Midbrain (tissue), 1 donor: ENCODE measurements around the gene DZANK1.
"Not testable (repeated sequence)": the region's sequence is repeated elsewhere in the genome, so short reads cannot be mapped to it uniquely, and the experiment has no call there.

Experiments used
- DNase-seq: peaks from one replicate; lab custom pipeline; 2025; lab: John Stamatoyannopoulos, UW

DZANK1 gene

GRCh38 chr20:18436847-18437246, 30.0 kb downstream of the DZANK1 start:
- DNase-seq = no peak

GRCh38 chr20:18431206-18431605, 35.6 kb downstream of the DZANK1 start:
- no peak for DNase-seq

GRCh38 chr20:18430172-18430826, 36.5 kb downstream of the DZANK1 start:
- DNase-seq = no peak

DNA sequence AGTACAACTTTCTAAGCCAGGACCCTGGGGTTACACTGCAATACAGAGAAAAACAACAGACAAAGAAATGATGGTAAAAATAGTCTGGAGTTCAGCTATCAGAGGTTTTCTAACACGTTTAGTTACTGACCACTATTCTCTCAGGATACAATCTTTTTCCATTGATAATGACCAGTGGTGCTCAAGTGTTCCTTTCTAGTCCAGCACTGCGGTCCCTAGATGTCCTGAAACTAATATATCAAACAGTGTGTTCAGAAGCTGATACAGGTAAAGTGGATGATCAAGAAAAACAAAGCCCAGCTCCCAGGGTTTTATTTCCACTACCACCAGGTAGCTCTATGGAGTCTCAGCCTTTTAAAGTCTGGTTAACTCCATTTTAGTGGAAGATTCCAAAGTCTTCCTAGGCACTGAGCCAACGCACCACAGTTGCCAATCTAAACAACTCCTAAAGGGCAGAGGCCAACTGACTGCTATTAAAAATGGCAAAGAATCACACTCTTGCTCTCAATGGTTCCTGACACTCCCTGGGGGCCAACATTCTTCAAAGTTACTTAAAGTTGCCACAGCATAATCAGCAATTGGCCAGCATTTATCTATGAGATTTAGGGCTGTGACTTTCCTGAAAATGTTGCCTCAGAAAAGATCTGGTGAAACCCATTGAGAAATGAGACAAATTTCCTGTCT, 38.2 kb downstream of the DZANK1 start:
- DNase-seq = no peak

DNA sequence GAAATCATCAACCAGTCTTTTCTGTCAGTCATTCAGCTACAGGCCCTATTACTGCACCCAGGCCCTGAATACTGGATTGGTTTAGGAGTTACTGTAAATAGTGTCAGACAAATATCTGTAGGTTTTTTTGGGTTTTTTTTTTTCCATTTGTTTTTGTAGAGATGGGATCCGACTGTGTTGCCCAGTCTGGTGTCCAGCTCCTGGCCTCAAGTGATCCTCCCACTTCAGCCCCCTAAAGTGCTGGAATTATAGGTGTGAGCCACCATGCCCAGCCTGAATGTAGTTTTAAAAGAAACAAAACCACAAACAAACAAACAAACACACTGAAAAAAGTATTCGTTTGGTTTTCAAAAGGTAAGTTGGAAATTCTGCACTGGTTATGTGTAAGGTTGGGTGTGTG, 39.6 kb downstream of the DZANK1 start:
- no peak for DNase-seq

GRCh38 chr20:18421608-18422007, 45.2 kb downstream of the DZANK1 start:
- no peak for DNase-seq

GRCh38 chr20:18416486-18416885, 50.3 kb downstream of the DZANK1 start:
- DNase-seq = no peak

DNA sequence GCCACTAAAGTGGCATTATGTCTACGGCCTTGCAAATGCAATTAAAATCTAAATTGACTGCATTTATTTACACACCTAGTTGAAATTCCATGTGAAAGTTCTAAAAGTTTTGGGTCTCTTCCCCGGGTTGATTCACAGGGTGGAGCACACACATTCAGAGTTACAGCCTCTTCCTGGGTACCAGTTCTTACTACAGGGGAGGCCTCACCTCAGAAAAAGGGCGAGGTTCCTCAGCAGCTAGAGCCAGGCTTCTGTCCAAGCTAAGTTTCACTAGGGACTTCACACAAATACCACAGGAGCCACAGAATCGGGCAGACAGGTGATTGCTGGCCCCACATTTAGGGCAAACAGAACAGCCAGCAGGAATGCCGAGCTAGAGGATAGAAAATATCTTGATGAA, 52.7 kb downstream of the DZANK1 start:
- no peak for DNase-seq

DNA sequence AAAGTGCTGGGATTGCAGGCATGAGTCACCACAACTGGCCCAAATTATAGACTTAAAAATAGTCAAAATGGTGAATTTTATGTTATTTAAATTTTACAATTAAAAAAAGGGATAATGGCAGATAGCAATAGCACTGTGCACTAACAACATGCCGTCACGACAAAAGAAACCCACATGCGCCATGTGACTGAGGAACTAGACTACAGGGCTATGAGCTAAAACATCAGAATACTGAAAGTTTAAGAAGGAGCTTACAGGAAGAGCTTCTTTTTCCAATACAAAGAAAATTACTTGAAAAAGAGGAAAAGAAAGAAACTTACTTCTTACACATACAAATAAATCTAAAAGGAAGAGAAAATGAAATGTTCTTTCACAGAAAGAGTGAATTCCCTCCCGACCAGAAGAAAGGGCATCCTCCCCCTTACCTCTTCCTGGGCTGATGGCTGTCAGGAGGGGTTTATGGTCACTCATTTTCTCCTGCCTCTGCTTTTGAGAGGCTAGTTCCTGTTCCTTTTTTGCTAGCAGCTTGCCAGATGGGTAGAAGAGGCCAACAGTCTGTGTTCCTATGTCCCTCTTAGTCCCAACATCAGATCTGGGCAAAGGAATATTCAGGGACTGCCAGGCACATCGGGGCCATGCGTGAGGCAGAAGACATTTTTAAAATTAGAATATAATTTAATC, 54.5 kb downstream of the DZANK1 start:
- peak; percentile 8 for DNase-seq

DNA sequence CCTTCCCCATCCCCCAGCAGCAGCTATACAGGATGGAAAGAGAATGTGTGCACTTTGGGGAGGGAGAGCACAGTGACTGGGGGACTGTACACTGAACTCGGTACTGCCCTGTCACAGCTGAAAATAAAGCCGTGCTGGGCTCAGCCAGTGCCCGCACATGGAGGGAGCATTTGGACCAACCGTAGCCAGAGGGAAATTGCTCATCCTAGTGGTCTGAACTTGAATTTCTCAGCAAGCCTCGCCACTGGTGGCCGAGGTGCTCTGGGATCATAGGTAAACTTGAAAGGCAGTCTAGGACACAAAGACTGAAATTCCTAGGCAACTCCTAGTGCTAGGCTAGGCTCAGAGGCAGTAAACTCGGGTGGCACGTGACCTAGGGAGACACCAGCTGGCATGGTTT, 61.0 kb downstream of the DZANK1 start:
- no peak for DNase-seq

DNA sequence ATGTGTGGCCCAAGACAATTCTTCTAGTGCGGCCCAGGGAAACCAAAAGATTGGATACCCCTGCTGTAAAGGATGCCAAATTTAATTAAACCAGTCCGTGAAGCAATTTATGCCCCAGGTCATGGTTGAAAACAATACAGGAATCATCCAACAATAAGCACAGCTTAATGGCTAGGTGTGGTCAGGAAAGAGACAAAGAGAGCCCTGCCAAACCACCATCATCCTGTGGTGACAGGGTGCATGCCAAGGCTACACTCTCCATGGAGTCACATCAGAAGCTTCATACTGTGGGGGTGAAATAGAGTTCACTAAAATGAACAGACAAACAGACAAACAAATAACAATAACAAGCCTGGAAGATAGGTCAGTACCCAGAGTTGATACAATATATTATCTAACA, 62.7 kb downstream of the DZANK1 start:
- no peak for DNase-seq

DNA sequence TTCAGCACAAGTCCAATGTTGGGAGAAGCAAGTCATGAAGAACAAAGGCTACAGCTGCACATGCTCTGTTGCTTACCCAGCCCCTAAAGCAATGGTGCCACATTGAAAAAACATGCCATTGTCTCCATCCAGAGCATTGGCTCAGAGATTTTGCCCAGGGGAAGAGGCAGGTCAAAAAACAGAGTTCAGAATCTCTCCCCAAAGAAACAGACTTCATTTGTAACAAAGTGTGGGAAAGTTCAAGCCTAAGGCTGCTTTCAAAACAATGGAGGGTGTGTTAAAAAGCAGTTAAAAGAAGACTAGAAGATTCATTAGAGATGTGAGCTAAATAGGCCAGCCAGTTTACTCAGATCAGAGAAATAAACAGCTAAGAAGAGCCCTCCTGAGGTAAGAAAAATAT, 63.6 kb downstream of the DZANK1 start:
- DNase-seq = no peak

- no peak for DNase-seq
Measured at GRCh38 chr20:18401305-18401704, 65.5 kb downstream of the DZANK1 start.

DNA sequence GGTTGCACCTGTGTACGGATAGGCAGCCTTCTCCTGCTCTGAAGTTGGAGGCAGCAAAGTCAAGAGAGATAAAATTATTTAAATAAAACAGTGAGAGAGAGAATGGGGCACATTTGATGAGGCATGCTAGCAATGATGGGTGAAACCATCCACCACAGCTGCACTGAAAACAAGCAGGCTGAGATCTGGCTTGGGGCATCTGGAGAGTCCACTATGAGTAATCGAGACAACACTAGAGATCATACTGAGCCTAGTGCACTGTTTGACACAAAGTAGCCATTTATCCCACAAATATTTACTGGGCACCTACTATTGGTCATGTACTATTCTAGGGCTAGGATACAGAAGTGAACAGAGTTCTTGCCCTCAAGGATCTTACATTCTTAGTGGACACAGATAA, 66.4 kb downstream of the DZANK1 start:
- no peak for DNase-seq

- not testable (repeated sequence) for DNase-seq
Measured at GRCh38 chr20:18398713-18399112, 68.1 kb downstream of the DZANK1 start.

DNA sequence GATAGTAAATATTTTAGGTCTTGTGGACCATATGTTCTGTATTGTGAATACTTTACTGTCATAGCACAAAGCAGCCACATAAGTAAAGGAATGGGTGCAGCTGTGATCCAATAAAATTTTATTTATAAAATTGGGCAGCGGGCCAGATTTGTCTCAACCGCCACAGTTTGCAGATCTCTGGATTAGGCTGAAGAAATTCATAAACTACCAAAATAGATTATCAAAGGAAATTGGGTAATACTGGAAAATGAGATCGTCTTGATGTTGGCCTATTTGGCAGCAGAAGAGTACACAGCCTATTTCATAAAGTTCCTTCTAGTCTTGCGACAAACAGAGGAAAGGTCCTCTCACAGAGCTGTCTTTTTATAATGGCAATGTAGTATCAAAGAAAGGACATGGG, 69.8 kb downstream of the DZANK1 start:
- no peak for DNase-seq

- DNase-seq = no peak
Measured at GRCh38 chr20:18395544-18395943, 71.3 kb downstream of the DZANK1 start.

DNA sequence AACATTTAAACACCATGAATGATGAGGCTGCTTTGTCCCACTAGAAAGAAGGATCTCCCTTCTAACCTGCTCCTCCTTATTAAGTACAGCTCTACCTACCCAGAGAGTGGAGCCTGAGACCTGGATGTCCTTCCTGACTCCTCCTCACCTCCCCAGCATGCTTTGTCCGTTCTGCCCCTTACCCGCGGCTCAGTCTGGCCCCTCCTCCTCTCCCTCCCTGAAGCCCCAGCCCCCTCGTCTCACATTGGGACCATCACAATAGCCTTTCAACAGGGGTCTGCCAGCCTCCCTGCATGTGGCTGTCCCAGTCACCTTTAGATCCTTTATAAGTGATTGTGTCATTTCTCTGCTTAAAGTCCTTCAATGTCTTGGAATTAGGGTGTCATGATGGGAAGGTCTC, 72.5 kb downstream of the DZANK1 start:
- DNase-seq = no peak

- DNase-seq = no peak
Measured at GRCh38 chr20:18391686-18392085, 75.1 kb downstream of the DZANK1 start.

GRCh38 chr20:18390201-18390600, 76.6 kb downstream of the DZANK1 start:
- no peak for DNase-seq

DNA sequence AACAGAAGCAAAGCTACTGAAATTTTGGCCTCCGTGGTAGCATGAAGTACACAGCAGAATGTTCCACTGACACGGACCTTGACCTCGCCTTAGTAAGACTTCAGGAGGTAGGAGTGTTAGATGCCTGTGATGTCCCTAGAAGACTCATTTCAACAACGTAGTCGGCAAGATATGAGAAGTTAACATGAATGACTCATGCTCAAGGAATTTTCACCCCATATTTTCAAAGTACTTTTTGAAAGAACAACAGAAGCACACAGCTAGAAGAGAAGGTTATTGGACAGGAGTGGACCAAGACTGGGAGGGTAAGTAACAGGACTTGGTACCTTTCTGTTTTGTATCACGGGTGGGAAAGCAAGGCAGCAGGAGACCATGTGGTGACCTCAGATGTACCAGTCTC, 78.0 kb downstream of the DZANK1 start:
- DNase-seq = no peak

DNA sequence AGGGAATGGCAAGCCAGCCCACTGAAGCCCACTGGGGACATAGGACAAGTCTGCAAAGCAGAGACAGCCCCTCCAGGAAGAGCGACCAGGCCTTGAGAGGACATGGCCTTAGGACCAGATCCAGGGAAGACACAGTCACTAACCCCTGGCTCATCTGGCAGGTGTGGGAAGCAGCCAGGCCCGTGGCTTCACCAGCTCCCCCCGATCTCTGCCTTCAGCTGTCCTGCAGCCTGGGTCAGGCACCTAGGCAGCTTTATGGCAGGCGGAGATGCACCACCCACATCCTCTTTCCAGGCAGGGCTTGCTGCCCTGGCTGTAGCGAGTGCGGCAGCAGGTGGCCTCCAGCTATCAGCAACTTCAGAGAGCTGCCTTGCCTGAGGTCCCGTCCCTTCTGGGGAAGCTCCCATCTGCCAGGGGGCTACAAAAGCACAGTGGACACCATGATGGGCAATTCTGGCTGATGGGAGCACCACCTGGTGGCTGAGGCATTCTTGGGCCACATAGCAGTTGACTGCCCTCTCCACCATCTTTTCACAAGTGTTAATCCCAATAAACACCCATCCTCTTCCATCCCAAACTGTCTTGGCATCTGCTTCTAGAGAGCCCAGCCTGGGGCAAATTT, 85.8 kb downstream of the DZANK1 start:
- DNase-seq = no peak

GRCh38 chr20:18377896-18378481, 88.8 kb downstream of the DZANK1 start:
- DNase-seq = no peak
